NCI-H2227 treated with DMSO at 0.1 percent for 48 hours (cell line): ENCODE data around the gene PSMD9.
"Not testable (repeated sequence)": the region's sequence is repeated elsewhere in the genome, so short reads cannot be mapped to it uniquely, and the experiment has no call there.

ENCODE experiments used
- DNase-seq: peaks from one replicate; lab custom pipeline; 2025; lab: John Stamatoyannopoulos, UW

Gene PSMD9

GRCh38 chr12:121888478-121889273, at the start of gene PSMD9:
PSMD9 (plus strand) TSS chr12:121888790; CDS start chr12:121888857, 67 bp downstream.
- peak; percentile 97 for DNase-seq

- peak; percentile 99 for DNase-seq
Measured at GRCh38 chr12:121839106-121839992, 49.2 kb upstream of the PSMD9 start.

- no peak for DNase-seq
Measured at GRCh38 chr12:121839993-121840761, 48.4 kb upstream of the PSMD9 start.

- no peak for DNase-seq
Measured at GRCh38 chr12:121843236-121843982, 45.2 kb upstream of the PSMD9 start.

GRCh38 chr12:121845701-121846100, 42.9 kb upstream of the PSMD9 start:
- no peak for DNase-seq

GRCh38 chr12:121849211-121849610, 39.4 kb upstream of the PSMD9 start:
- no peak for DNase-seq

- no peak for DNase-seq
Measured at GRCh38 chr12:121849665-121850064, 38.9 kb upstream of the PSMD9 start.

- DNase-seq: not testable (repeated sequence)
Measured at GRCh38 chr12:121852392-121852791, 36.2 kb upstream of the PSMD9 start.

- DNase-seq: no peak
Measured at GRCh38 chr12:121857322-121858246, 31.0 kb upstream of the PSMD9 start.

- DNase-seq: no peak
Measured at GRCh38 chr12:121858318-121858661, 30.3 kb upstream of the PSMD9 start.

GRCh38 chr12:121858662-121859572, 29.7 kb upstream of the PSMD9 start, which contains the start of gene HPD:
HPD (minus strand) TSS chr12:121858859; CDS start chr12:121858823, 36 bp downstream.
- no peak for DNase-seq

- DNase-seq: no peak
Measured at GRCh38 chr12:121860257-121860656, 28.3 kb upstream of the PSMD9 start.

GRCh38 chr12:121860699-121861098, 27.9 kb upstream of the PSMD9 start:
- not testable (repeated sequence) for DNase-seq

- no peak for DNase-seq
Measured at GRCh38 chr12:121861636-121862254, 26.8 kb upstream of the PSMD9 start.

GRCh38 chr12:121866331-121866730, 22.3 kb upstream of the PSMD9 start:
- DNase-seq: no peak

GRCh38 chr12:121869229-121869628, 19.4 kb upstream of the PSMD9 start:
- not testable (repeated sequence) for DNase-seq

GRCh38 chr12:121871467-121871866, 17.1 kb upstream of the PSMD9 start:
- no peak for DNase-seq

GRCh38 chr12:121872546-121873215, 15.9 kb upstream of the PSMD9 start:
- DNase-seq: peak; percentile 18
